ENCODE results near the gene IL1R1. TPM values are rescaled to one million over a fixed set of nuclear protein-coding genes. Genes with fewer than 3 reads are reported as not detected.

IL1R1 gene
- total RNA-seq, 4 donors from 2014 or later: 51.1 to 141 (median 70.9) TPM

DNA sequence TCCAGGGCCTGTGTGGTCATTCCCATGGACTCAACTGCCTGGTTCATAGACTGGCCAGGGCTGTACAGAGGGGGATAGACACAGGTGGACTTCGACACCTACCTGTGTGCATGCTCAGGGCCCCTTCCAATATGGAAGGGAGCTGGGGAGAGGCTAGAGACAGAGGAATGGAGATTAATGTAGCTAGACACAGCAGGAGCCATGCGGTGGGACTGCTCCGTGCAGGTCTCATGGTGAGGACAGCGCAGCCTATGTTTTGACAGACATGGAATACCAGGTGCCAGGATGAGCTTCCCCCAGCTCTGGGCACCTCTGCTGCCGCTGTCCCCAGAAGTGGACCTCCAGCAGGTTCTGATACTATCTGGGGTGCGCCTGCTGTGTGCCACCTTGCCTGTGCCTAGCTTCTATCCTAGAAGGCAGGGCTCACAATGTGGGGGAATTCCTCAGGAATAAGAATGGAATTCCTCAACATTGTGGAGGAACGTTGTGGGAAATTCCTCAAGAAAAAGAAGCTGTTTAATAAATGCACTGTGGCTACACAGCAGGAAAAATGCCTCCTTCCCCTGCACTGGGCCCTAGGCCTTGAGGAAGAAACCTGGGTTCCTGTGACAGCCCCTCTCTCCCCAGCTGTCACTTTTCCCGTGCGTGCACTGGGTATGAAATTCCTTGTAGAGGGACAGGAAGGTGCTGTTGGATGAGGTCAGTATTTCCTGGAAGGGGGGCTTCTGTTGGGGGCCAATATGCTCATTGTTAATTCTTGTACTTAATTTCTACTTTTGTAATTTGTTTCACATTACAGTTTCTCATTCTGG is 7.3 kb downstream of the IL1R1 start:
- H3K4me3 ChIP-seq: no peak overlapping the region
- H3K27me3 ChIP-seq: no peaks in the 10 kb centered on the region
- no peak overlapping the region for H3K27ac ChIP-seq
- ATAC-seq: no peak
- H3K9me3 ChIP-seq: peaks cover 0 to 39% (median 0%) of the 10 kb centered on the region in 3 donors
- WGBS, 2 donors (ENCODE audit: low coverage in 1 of 2): 63 to 73% methylated on average over 3 to 5 of the region's 9 CpGs
- TF ChIP-seq POLR2A (IDR thresholded peaks at IDR 0.05) (no peak), POLR2AphosphoS5 (IDR thresholded peaks at IDR 0.05) (no peak), EP300 (IDR thresholded peaks at IDR 0.05) (no peak)
- TF ChIP-seq, protein P1, sequence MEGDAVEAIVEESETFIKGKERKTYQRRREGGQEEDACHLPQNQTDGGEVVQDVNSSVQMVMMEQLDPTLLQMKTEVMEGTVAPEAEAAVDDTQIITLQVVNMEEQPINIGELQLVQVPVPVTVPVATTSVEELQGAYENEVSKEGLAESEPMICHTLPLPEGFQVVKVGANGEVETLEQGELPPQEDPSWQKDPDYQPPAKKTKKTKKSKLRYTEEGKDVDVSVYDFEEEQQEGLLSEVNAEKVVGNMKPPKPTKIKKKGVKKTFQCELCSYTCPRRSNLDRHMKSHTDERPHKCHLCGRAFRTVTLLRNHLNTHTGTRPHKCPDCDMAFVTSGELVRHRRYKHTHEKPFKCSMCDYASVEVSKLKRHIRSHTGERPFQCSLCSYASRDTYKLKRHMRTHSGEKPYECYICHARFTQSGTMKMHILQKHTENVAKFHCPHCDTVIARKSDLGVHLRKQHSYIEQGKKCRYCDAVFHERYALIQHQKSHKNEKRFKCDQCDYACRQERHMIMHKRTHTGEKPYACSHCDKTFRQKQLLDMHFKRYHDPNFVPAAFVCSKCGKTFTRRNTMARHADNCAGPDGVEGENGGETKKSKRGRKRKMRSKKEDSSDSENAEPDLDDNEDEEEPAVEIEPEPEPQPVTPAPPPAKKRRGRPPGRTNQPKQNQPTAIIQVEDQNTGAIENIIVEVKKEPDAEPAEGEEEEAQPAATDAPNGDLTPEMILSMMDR (IDR thresholded peaks at IDR 0.05): no peak
- peaks cover 0 to 32% of the 10 kb centered on the region in 2 donors for H3K36me3 ChIP-seq
- H3K4me1 ChIP-seq: peaks cover 0 to 25% (median 0%) of the 10 kb centered on the region in 3 donors

DNA sequence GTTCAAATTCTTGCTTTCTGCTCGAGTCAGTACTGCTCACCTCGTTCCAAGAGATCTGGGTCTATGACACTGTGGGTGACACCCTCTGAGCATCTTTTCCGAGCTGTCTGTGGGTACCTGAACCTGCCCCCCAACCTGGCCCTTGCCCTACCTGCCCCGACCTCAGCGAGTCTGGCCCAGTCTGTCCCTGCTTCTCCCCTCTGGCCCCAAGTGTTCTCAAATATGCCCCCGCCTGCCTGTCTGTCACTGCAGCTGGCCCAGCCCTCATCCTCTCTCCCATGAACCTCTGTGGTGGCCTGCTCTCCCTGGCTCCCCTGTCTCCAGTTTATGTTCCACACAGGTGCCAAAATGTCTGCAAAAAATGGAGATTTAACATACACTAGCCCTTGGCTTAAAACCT is 11.8 kb downstream of the IL1R1 start:
- peaks cover 0 to 31% (median 4%) of the 10 kb centered on the region in 3 donors for H3K4me1 ChIP-seq
- TF ChIP-seq, protein P1 (IDR thresholded peaks at IDR 0.05): no peak
- TF ChIP-seq POLR2A (IDR thresholded peaks at IDR 0.05) (no peak), POLR2AphosphoS5 (IDR thresholded peaks at IDR 0.05) (no peak), EP300 (IDR thresholded peaks at IDR 0.05) (no peak)
- no peak overlapping the region for H3K4me3 ChIP-seq
- H3K9me3 ChIP-seq: peaks cover 0 to 2% (median 0%) of the 10 kb centered on the region in 3 donors
- ATAC-seq: no peak
- peaks cover 0 to 43% of the 10 kb centered on the region in 2 donors for H3K36me3 ChIP-seq
- 87 to 93% methylated on average over 4 to 6 of the region's 6 CpGs for WGBS, 2 donors (ENCODE audit: low coverage in 1 of 2)
- no peaks in the 10 kb centered on the region for H3K27me3 ChIP-seq
- no peak overlapping the region for H3K27ac ChIP-seq

DNA sequence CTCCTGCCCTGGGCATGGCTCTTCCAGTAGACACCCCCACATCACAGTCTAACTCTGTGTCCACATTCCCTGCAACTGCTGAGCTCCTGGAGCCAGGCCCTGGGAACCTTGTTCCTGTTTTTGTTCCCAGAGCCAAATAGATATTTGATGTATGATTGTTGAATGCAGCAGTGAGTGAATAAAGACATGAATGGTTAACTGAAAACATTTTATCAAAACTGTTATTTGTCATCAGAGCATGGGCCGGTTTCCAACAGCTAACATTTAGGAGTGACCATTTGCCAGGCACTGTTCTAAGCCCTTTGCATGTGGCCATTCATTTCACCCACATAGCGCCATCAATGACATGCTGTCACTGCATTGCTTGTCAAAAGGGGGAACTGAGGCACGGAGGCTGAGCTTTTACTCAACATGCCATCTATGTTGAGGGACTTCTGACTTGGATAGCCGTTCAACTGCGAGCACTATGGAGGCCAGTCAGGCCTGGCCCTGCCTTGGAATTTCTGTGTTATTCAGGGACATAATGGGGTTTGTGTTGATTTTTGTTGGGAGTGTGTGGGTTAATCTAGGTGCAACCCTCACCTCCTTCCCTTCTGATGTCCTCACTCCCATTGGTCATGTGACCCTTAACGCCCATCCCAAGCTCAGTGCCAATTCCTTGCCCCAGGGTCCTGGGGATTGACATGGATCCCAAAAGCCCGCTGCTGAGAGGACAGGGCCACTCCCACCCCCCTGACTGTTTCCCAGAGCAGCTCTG is 12.6 kb downstream of the IL1R1 start:
- 76% methylated on average over 6 of the region's 7 CpGs; no CpG with 5 or more reads in 1 of the 2 donors for WGBS, 2 donors (ENCODE audit: low coverage in 1 of 2)
- no peak for ATAC-seq
- peaks cover 0 to 24% (median 4%) of the 10 kb centered on the region in 3 donors for H3K4me1 ChIP-seq

DNA sequence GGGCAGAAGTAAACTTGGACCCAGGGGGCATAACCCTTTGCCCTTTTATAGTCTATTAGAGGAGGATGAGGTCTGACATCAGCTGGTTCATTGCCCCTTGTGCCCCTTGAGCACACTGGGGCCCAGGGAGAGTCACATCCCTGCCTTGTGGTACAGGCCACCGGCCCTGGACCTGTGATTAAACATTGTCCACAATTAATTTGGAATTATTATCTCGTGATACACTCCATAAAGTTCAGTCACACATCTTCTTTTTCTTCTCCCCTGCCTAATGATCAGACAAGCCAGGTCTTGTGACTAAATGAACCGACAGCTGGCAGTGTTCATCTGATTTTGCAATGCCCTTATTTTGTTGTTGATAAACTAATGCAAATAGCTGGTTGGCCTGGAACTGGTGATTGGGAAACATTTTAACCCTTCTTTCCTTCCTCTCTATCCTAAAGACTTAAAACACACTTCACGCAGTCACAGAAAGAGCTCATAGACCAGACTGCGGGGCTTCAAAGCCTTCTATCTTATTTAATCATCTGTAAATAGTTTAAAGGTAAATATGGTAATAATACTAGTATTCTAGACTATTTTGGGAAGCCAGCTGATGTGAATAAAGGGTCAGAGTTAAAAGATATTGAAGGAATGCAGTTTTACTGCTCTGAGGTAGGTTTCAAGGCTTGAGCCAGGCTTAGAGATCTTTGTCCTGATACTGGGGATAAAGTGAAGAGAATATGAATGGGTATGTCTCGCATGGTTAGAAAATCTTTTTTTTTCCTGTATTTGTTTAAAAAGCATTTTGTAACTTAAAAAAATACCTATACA is 13.4 kb downstream of the IL1R1 start:
- Histone ChIP-seq H3K36me3 (peaks cover 0 to 55% of the 10 kb centered on the region in 2 donors), H3K4me3 (no peak overlapping the region), H3K9me3 (peaks cover 0 to 5% (median 0%) of the 10 kb centered on the region in 3 donors), H3K4me1 (peaks cover 0 to 17% (median 4%) of the 10 kb centered on the region in 3 donors), H3K27me3 (no peaks in the 10 kb centered on the region), H3K27ac (peak overlapping the region in 3 of 4 donors; percentile 36 to 73 (median 61))
- ATAC-seq: peak; percentile 48
- WGBS, 2 donors (ENCODE audit: low coverage in 1 of 2): 72 to 88% methylated on average over 4 to 6 of the region's 6 CpGs
- TF ChIP-seq, protein P1 (IDR thresholded peaks at IDR 0.05): no peak
- peak; percentile 17 for TF ChIP-seq POLR2AphosphoS5 (IDR thresholded peaks at IDR 0.05)

More for the DNA sequence above, 12.6 kb downstream of the IL1R1 start:
- no peaks in the 10 kb centered on the region for H3K27me3 ChIP-seq
- no peak overlapping the region for H3K4me3 ChIP-seq
- H3K36me3 ChIP-seq: peaks cover 0 to 48% of the 10 kb centered on the region in 2 donors
- H3K9me3 ChIP-seq: peaks cover 0 to 5% (median 0%) of the 10 kb centered on the region in 3 donors
- no peak for TF ChIP-seq POLR2AphosphoS5 (IDR thresholded peaks at IDR 0.05)
- no peak for TF ChIP-seq EP300 (IDR thresholded peaks at IDR 0.05)
- TF ChIP-seq, protein P1 (IDR thresholded peaks at IDR 0.05): no peak
- TF ChIP-seq POLR2A (IDR thresholded peaks at IDR 0.05): no peak
- peak overlapping the region in 3 of 4 donors; percentile 36 to 73 (median 61) for H3K27ac ChIP-seq
